Measurements from ENCODE around the gene TNFRSF8.

Gene TNFRSF8

DNA sequence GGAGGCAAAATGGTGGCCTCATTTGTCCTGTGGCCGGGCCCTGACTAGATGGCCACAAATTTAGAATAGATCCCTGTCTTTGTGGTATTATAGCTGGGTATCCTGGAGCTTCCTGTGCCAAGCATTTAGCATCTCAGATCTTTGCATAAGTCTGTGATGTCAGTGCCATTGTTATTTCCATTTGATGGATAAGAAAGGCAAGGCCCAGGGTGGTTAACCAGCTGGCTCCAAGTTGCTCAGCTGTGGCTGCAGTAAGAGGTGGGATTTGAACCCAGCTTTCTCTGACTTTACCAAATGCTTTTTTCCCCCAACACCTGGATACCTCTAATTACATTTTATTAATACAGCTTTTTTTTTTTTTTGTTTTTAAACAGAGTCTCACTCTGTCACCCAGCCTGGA is 11.7 kb upstream of the TNFRSF8 start:
- no peak overlapping the region for H3K4me3 ChIP-seq (ENCODE audit: low read depth, low read length)
- TF ChIP-seq, protein P1, sequence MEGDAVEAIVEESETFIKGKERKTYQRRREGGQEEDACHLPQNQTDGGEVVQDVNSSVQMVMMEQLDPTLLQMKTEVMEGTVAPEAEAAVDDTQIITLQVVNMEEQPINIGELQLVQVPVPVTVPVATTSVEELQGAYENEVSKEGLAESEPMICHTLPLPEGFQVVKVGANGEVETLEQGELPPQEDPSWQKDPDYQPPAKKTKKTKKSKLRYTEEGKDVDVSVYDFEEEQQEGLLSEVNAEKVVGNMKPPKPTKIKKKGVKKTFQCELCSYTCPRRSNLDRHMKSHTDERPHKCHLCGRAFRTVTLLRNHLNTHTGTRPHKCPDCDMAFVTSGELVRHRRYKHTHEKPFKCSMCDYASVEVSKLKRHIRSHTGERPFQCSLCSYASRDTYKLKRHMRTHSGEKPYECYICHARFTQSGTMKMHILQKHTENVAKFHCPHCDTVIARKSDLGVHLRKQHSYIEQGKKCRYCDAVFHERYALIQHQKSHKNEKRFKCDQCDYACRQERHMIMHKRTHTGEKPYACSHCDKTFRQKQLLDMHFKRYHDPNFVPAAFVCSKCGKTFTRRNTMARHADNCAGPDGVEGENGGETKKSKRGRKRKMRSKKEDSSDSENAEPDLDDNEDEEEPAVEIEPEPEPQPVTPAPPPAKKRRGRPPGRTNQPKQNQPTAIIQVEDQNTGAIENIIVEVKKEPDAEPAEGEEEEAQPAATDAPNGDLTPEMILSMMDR (IDR thresholded peaks at IDR 0.05; ENCODE audit: borderline replicate concordance, insufficient read depth, low read depth, low read length) = no peak

DNA sequence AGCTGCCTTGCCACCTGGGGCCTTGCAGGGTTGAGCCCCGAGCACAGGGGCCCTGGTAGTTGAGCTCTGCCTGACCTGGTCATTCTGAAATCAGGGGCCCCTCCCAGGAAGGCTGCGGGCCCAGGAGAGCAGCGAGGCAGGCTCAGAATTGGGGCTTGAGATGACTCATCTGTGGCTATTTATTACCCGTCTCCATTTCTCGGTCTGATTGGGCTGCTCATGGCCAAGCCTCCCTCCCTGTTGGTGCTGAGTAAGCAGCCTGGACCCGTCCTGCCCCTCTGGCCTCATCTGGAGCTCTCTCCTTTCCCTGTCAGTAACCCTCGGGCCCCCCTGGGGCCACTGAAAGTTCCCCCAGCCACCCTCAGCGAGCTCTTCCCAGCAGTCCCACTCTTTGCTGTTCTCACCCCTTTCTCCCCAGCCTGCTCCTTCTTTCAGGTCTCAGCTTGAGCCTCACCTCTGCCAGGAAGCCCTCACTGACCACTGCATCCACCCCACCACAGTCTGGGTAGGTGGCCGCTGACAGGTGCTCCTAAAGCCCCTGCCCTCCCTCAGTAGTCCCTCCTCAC is 11.0 kb upstream of the TNFRSF8 start:
- TF ChIP-seq, protein P1 (IDR thresholded peaks at IDR 0.05; ENCODE audit: borderline replicate concordance, insufficient read depth, low read depth, low read length) = no peak
- peak overlapping the region; percentile 15 for H3K4me3 ChIP-seq (ENCODE audit: low read depth, low read length)

DNA sequence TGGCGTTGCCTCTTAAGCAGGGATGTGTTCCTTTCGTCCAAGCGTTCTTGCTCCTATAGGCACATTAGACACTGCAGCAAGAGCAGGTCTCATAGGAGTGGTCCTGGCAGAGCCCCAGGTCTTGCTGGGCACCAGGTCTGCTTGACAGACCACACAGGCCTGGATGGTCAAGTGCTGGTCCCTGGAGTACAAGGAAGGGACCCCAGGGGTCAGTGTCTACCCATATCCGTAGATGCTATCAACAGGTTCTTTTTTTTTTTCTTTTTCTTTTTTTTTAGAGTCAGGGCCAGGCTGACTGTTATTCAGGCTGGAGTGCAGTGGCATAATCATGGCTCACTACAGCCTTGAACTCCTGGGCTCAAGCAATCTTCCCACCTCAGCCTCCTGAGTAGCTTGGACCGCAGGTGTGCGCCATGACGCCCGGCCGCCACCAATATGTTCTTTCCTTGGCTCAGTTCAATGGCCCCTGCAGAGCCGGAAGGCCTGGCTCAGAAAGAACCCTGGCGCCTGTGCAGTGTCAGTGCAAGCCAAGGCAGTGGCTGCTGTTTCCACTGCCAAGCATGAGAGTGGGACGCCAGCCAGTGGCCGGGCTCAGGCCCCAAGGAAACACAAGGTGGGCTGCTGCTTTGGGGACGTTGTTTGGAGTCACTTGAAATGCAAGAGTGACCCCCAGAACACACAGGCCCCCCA is 10.0 kb upstream of the TNFRSF8 start:
- no peak overlapping the region for H3K4me3 ChIP-seq (ENCODE audit: low read depth, low read length)
- TF ChIP-seq, protein P1 (IDR thresholded peaks at IDR 0.05; ENCODE audit: borderline replicate concordance, insufficient read depth, low read depth, low read length) = peak; percentile 38; the same call in 1 of the 2 replicates

DNA sequence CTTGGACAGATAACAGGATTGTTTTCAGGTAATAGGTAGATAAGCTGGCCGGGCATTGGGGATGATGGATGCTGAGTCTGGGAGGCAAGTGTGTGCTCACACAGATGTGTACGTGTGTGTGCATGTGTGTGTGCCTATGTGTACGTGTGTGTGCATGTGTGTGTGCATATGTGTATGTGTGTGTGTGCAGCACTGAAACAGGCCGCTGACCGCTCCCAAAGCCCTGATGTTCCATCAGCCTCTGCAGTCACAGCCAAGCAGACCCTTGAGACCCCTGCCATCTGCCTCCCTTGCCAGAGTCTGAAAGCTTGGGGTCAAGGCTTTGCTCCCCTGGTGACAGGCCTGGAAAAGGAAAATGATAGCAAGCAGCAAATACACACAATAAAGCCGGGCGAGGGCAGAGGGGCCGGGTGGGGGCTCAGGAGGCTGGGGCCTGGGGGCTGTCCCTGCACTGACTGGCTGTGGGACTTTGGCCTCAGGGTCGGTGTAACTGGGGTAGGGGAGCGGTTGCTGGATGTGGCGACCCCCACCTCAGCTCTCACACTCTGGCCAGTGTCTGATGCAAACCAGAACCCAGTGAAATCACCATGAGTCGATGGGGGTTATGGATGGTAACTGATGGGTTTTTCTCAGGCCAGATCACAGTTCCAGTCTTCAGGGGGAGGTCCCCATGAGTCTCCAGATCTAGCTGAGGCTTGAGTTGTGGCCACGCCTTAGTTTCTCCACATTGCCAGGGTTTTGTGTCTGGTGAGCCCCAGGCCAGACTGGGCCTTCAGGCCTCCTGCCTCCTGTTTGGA is 9.2 kb upstream of the TNFRSF8 start:
- TF ChIP-seq, protein P1 (IDR thresholded peaks at IDR 0.05; ENCODE audit: borderline replicate concordance, insufficient read depth, low read depth, low read length) = no peak
- H3K4me3 ChIP-seq (ENCODE audit: low read depth, low read length) = no peak overlapping the region

DNA sequence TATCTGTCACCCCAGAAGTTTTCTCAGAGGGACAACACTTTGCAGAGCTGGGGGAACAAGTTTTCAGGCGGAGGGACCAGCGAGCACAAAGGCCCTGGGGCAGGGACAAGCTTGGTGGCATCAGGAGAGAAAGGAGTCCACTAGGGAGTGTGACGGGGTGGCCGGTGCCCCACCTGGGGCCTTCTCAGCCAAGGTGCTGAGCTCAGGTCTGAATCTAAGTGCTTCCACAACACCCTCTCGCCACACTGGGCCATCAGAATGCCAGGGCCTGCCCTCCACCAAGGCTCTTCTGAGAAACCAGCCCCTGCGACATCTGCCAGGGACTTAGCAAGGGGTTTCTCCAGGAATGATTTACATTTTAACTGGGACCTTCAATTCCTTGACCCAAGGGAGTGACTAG is 7.8 kb upstream of the TNFRSF8 start:
- no peak overlapping the region for H3K4me3 ChIP-seq (ENCODE audit: low read depth, low read length)

DNA sequence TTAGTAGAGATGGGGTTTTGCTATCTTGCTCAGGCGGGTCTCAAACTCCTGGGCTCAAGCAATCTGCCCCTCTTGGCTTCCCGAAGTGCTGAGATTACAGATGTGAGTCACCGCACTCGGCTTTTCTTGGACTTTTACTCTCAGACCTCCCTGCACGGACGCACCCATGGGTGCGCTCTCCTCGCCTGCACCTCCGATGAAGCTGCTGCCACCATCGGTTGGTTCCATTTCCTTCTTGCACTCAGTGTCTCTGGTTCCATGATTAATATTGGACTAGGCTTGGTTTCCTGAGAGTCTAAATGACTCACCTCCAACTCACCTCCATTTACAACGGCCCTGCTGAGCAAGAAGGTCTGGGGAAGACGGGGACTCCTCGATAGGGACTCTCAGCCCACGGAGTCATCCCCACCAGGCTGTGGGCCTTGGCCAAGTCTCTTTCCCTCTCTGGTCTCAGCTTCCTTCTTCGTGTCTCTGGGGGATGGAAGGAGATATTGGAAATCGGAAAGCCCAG is 6.7 kb upstream of the TNFRSF8 start:
- TF ChIP-seq, protein P1 (IDR thresholded peaks at IDR 0.05; ENCODE audit: borderline replicate concordance, insufficient read depth, low read depth, low read length) = no peak
- no peak overlapping the region for H3K4me3 ChIP-seq (ENCODE audit: low read depth, low read length)

More for the DNA sequence above, 7.8 kb upstream of the TNFRSF8 start:
- TF ChIP-seq, protein P1 (IDR thresholded peaks at IDR 0.05; ENCODE audit: borderline replicate concordance, insufficient read depth, low read depth, low read length) = no peak
